K562 treated with DMSO at 1 percent for 24 hours (cell line): ENCODE results near the gene ZBTB25. TPM values are rescaled to one million over a fixed set of nuclear protein-coding genes. Genes with fewer than 3 reads are reported as not detected.

Source experiments
- total RNA-seq: library from RNA; unstranded; fragments of 300-600 nt; gene quantifications from 2 replicates; pipeline ENCODE4 v1.2.3, GENCODE V29; 2022; ENCODE audit warnings: low read depth; ENCODE audit not compliant: insufficient read depth

Gene ZBTB25
- total RNA-seq, result 2.4 and 3.4 TPM in 2 replicates

DNA sequence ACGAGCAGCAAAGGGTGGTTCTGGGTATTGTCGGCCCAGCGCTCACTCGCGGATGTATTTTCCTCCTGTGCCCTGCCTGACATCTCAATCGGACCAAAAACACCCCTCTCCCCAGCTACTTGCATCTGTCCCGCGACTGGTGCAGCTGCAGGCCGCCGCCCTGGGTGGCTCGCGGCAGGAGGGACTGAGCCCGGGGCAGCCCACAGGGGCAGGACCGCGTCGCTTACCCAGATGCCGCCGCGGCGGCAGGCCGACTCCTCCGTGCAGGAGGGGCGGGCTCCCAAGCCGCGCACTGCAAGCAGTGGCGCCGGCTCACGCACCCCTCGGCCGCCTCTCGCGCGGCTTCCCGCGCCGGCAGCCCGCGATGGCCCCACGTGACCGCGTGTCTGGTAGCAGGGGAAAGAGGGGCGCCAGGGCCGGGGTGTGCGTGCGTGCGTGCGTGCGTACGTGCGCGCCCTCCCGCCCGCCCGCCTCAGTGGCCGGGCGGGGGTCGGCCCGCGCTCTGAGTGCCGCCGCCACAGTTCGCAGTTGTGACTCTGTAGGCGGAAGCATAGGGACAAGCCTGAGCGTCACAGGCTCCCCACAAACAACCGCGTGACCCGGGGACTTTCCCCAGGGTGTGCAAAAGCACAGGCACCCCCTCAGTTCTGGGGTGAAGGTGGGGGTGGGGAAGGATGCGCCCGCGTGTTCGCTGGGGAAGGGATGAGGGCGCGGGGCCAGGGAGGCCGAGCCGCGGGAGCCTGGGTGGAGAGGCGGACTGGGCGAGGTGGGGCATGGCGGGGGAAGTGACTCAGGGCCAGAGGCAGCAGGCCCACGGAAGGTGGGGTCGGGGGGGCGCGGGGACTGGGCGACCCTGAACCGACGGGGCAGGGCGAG, at the start of gene ZBTB25:
Gene ZBTB25 (minus strand): TSS at position 405 of the 876 bp plus-strand sequence. CDS start 13,305 bp downstream, outside the sequence.

DNA sequence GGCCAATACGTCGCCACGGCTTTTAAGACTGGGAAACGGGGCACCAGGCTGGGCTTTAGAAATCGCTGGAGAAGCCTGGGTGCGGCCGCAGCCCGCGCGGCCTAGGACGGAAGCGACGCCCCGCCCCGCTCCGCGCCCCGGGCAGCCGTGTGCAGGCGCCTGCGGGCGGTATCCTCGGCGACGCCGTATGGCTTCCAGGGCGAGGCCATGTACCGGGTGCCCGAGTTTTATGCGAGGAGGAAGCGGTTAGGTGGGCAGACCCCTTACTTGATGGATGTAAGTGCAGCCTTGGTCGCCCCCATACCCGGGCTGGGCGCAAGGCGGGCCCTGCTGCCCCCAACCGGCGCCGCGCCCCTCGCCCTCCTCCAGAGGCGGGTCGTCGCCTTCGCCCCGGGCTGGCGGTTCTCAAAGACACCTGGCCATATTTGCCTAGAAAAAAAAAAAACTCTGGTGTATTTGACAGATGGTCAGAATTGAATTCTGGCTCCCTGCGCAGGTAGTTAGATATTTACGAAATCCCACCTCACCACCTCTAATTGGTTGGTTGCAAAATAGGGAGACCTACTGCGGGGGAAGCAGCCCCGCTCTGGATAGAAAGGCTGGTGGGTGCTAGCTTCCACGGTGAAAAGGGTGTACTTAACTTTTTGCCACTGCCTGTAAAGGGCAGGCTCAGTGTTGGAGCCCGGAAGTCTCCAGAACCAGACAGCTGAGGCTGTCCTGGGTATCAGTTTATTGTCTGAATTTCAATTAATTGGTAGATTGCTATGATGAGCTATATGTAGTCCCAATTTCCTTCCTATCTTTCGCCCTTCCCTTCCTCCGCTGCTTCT, 46.4 kb upstream of the ZBTB25 start, which contains the start of gene PPP1R36:
Gene PPP1R36 (plus strand): TSS at position 171 of the 830 bp plus-strand sequence. CDS start 37 bp downstream, at position 208.

GRCh38 chr14:64540208-64541202, 36.9 kb upstream of the ZBTB25 start, which contains the start of gene HSPA2:
Gene HSPA2, plus strand, starts transcription at chr14:64540741. Its CDS starts 109 bp downstream, at chr14:64540850.

GRCh38 chr14:64504310-64504896, 765 bp upstream of the ZBTB25 start, which contains the start of gene ZBTB1:
Gene ZBTB1, plus strand, starts transcription at chr14:64504770. Its CDS starts 16,735 bp downstream, at chr14:64521505.

DNA sequence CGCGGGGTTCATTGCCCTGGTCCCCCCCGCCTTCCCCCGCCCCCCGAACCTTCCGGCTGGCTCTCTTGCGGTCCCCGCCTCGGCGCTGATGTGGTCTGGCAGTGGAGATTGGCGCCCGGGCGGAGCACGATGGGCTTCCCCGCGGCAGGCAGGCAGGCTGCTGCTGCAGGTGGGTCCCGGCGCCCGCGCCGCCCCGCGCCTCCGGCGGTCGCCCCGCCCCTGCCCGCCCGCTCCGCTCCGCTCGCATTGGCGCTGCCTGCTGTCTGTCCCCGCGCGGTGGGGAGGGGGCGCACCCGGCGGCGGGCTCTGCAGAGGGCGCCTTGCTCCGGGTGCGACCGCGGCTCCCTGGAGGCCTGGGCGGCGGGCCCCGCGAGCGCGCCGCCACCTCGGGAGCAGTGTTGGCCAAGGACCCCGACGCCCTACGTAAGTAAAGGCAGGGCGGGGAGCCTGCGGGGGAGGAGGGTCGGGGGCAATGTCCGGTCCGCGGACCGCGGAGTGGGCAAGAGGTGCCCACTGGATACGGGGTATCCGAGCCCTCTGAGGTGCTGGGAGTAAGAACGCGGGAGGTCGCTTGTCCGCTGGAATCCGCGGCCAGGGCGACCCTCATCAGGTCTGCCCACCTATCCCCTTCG, 38.3 kb downstream of the ZBTB25 start, which contains the start of gene AKAP5:
Gene AKAP5 (plus strand): TSS at position 309 of the 632 bp plus-strand sequence. CDS start 2,896 bp downstream, outside the sequence.

Other genes starting within 250 kb of the ZBTB25 start
- 1.0 and 1.5 TPM in 2 replicates for gene ESR2, start 209.5 kb downstream of the ZBTB25 start, total RNA-seq
- gene MTHFD1, start 115.5 kb downstream of the ZBTB25 start, total RNA-seq, result 47.3 and 47.4 TPM in 2 replicates
- gene AKAP5, start 38.3 kb downstream of the ZBTB25 start, total RNA-seq, result 0.29 and 0.42 TPM in 2 replicates
- gene ZBTB1, start 932 bp upstream of the ZBTB25 start, total RNA-seq, result 14.1 and 15.7 TPM in 2 replicates
- not detected in 2 replicates for gene HSPA2, start 36.9 kb upstream of the ZBTB25 start, total RNA-seq
- not detected in 2 replicates for gene PPP1R36, start 46.1 kb upstream of the ZBTB25 start, total RNA-seq
- 0.06 TPM in 1 of 2 replicates, not detected in the other for gene PLEKHG3, start 200.6 kb upstream of the ZBTB25 start, total RNA-seq